ENCODE data around the gene POMGNT1.

DNA sequence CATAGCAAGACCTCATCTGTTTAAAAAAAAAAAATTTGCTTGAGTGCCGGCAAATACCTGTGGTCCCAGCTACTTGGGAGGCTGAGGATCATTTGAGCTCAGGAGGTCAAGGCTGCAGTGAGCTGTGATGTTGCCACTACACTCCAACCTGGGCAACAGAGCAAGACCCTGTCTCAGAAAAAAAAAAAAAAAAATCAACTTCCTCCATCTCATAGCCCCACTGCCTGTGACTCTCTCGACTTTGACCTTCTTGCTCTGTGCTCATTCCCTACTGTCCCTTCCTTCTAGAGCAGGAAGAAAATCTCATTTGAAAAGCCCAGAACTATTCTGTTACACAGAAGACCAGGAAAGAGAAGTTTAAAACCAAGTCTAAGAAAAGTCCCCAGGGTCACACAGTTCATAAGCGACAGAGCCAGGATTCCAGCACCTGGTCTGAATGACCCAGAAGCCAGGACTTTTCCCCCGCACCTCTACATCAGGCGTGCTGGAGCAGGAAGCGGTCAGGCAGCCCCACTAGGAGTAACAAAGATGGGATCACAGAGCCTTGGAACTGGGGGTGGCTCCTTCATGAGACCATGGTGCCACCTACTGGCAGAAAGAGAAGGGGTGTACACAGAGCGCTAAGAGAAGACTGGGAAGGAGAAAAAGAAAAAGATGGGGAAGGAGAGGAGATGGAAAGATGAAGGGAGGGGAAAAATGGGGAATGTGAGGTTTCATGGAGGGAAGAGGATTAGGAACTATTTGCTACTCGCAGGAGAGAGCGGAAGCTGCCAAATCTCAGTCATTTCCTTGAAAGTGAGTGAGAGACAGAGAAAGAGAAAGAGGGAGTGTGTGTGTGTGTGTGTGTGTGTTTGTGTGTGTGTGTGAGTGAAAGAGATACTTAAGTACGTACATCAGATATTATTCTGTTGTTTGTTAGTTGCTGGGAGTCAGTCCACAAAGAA, 18.8 kb downstream of the POMGNT1 start:
- TF ChIP-seq, protein P1, sequence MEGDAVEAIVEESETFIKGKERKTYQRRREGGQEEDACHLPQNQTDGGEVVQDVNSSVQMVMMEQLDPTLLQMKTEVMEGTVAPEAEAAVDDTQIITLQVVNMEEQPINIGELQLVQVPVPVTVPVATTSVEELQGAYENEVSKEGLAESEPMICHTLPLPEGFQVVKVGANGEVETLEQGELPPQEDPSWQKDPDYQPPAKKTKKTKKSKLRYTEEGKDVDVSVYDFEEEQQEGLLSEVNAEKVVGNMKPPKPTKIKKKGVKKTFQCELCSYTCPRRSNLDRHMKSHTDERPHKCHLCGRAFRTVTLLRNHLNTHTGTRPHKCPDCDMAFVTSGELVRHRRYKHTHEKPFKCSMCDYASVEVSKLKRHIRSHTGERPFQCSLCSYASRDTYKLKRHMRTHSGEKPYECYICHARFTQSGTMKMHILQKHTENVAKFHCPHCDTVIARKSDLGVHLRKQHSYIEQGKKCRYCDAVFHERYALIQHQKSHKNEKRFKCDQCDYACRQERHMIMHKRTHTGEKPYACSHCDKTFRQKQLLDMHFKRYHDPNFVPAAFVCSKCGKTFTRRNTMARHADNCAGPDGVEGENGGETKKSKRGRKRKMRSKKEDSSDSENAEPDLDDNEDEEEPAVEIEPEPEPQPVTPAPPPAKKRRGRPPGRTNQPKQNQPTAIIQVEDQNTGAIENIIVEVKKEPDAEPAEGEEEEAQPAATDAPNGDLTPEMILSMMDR (IDR thresholded peaks at IDR 0.05; ENCODE audit: low read length), result peak; percentile 99
- TF ChIP-seq EZH2 (IDR thresholded peaks at IDR 0.05; ENCODE audit: borderline replicate concordance, low read length), result no peak
